ENCODE measurements around the gene ADD2.

ADD2 gene

GRCh38 chr2:70796262-70796661, 28.3 kb upstream of the ADD2 start:
- DNase-seq (ENCODE audit: low spot score) = no peak
- in situ Hi-C loops (cut with MboI; ENCODE audit: low pct_unique_long_range_greater_than_20kb, low sequenced_read_pairs, unreplicated experiment) = no loop called here
- no peak for TF ChIP-seq CTCF (IDR thresholded peaks at IDR 0.05; ENCODE audit: extremely low read depth, insufficient read depth, missing control alignments)

- no peak for DNase-seq (ENCODE audit: low spot score)
- no peak for TF ChIP-seq CTCF (IDR thresholded peaks at IDR 0.05; ENCODE audit: extremely low read depth, insufficient read depth, missing control alignments)
- in situ Hi-C loops (cut with MboI; ENCODE audit: low pct_unique_long_range_greater_than_20kb, low sequenced_read_pairs, unreplicated experiment) = no loop called here
These were observed 27.4 kb upstream of the ADD2 start for GRCh38 chr2:70795164-70795995.

- TF ChIP-seq CTCF (IDR thresholded peaks at IDR 0.05; ENCODE audit: extremely low read depth, insufficient read depth, missing control alignments) = no peak
- no peak for DNase-seq (ENCODE audit: low spot score)
- in situ Hi-C loops (cut with MboI; ENCODE audit: low pct_unique_long_range_greater_than_20kb, low sequenced_read_pairs, unreplicated experiment) = no loop called here
These were observed 25.4 kb upstream of the ADD2 start for GRCh38 chr2:70793450-70793849.

- DNase-seq (ENCODE audit: low spot score) = no peak
- no peak for TF ChIP-seq CTCF (IDR thresholded peaks at IDR 0.05; ENCODE audit: extremely low read depth, insufficient read depth, missing control alignments)
- in situ Hi-C loops (cut with MboI; ENCODE audit: low pct_unique_long_range_greater_than_20kb, low sequenced_read_pairs, unreplicated experiment) = no loop called here
These were observed 22.3 kb upstream of the ADD2 start, which contains the start of gene FIGLA for GRCh38 chr2:70790136-70790828. Gene FIGLA (minus strand): TSS chr2:70790643. CDS start chr2:70790638, 5 bp downstream.

- in situ Hi-C loops (cut with MboI; ENCODE audit: low pct_unique_long_range_greater_than_20kb, low sequenced_read_pairs, unreplicated experiment) = no loop called here
- peak; percentile 75 for DNase-seq (ENCODE audit: low spot score)
- peak; percentile 59 for TF ChIP-seq CTCF (IDR thresholded peaks at IDR 0.05; ENCODE audit: extremely low read depth, insufficient read depth, missing control alignments)
These were observed 21.5 kb upstream of the ADD2 start for GRCh38 chr2:70789304-70790135.
